Gastroesophageal sphincter (tissue), 4 donors: ENCODE results near the gene VPS39. TPM values are rescaled to one million over a fixed set of nuclear protein-coding genes. Genes with fewer than 3 reads are reported as not detected.

Source experiments
- ATAC-seq: fragments of 150-250 bp; one replicate; pipeline ENCODE4 v1.9.1; 2016; ENCODE audit warnings: mild to moderate bottlenecking, moderate library complexity
- H3K27ac ChIP-seq, 4 donors: fragments of 200-600 bp; sonication (generic) in 3 of 4; 1 replicate in 3 of 4; 2 replicates in 1 of 4; pipeline ENCODE4 v1.5.1; 2016 to 2019
- H3K27me3 ChIP-seq: fragments of 200-600 bp; sonication (generic); one replicate; pipeline ENCODE4 v1.5.1; 2019
- H3K36me3 ChIP-seq, 2 donors: fragments of 200-600 bp; sonication (generic); one replicate each; pipeline ENCODE4 v1.5.1; 2019; ENCODE audit warnings: control low read depth in 1 of 2
- H3K4me1 ChIP-seq, 3 donors: fragments of 200-600 bp; sonication (generic); 1 replicate in 2 of 3; 2 replicates in 1 of 3; pipeline ENCODE4 v1.5.1; 2016 to 2019; ENCODE audit warnings: control low read depth in 2 of 3
- H3K4me3 ChIP-seq, 2 donors: fragments of 200-600 bp; sonication (generic); one replicate each; pipeline ENCODE4 v1.5.1; 2019; ENCODE audit warnings: mild to moderate bottlenecking in 1 of 2, moderate library complexity in 1 of 2
- H3K9me3 ChIP-seq, 3 donors: fragments of 200-600 bp; sonication (generic); one replicate each; pipeline ENCODE4 v1.5.1; 2017 to 2019; ENCODE audit warnings: control low read depth in 2 of 3
- CTCF ChIP-seq, 4 experiments: fragments of 200-600 bp in 2 of 4; fragments of 450-650 bp in 2 of 4; sonication (generic) in 1 of 4; IDR thresholded peaks; one replicate each; pipeline ENCODE4 v1.5.1; 2017 to 2019; ENCODE audit warnings: antibody characterized with exemption in 4 of 4, mild to moderate bottlenecking in 2 of 4, moderate library complexity in 2 of 4
- EP300 ChIP-seq: sonication (generic); formaldehyde crosslinking; IDR thresholded peaks from one replicate; pipeline ENCODE4 v1.6.1; 2017; ENCODE audit warnings: antibody characterized with exemption, mild to moderate bottlenecking
- POLR2A ChIP-seq, 2 donors: fragments of 450-650 bp; IDR thresholded peaks; one replicate each; pipeline ENCODE4 v1.6.1; 2017; ENCODE audit warnings: antibody characterized with exemption in 2 of 2, mild to moderate bottlenecking in 2 of 2, moderate library complexity in 1 of 2
- POLR2AphosphoS5 ChIP-seq: sonication (generic); formaldehyde crosslinking; IDR thresholded peaks from one replicate; pipeline ENCODE4 v1.6.1; 2017; ENCODE audit warnings: antibody characterized with exemption
- WGBS, 2 donors: methylation state at CpG; one replicate each; pipeline ENCODE4 v1.1.5; 2018; ENCODE audit warnings: low coverage in 1 of 2; 5-methylcytosine and 5-hydroxymethylcytosine counted together
- small RNA-seq, 4 donors: library from RNA; depleted of rRNA; stranded (forward); fragments of <200 nt; gene quantifications; one replicate each; pipeline ENCODE3, GENCODE V24; 2016
- total RNA-seq, 4 donors: library from RNA; depleted of rRNA; stranded (reverse); fragments of >200 nt; gene quantifications; one replicate each; pipeline ENCODE4 v1.1.0, GENCODE V29; 2016

The VPS39 gene
- total RNA-seq, 4 donors from 2014 or later: 53.5 to 104 (median 76.6) TPM

DNA sequence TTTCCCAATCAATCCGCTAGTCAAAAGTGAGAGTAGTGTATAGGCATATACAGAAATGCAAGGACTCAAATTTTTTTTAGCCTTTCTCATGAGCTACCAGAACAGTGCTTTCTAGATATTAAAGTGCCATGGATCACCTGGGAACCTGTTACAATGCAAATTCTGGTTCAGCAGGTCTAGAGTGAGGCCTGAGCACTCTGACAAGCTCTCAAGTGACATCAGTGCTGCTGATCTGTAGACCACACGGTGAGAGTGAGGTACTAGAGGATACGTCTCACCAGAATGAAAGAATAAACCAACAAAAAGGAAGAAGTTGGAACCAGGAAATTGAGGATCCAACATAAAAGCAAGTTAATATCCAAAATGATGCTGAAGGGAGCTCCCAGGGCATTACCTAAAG lies 97.7 kb downstream of the VPS39 start:
- Histone ChIP-seq H3K27me3 (peaks cover 17% of the 10 kb centered on the region), H3K4me3 (no peak overlapping the region), H3K27ac (no peak overlapping the region), H3K9me3 (no peaks in the 10 kb centered on the region), H3K36me3 (no peaks in the 10 kb centered on the region), H3K4me1 (no peaks in the 10 kb centered on the region)
- 53 to 64% methylated on average over 3 of the region's 3 CpGs for WGBS, 2 donors
- TF ChIP-seq EP300 (no peak), POLR2AphosphoS5 (no peak), CTCF (IDR thresholded peaks at IDR 0.05) (no peak), POLR2A (IDR thresholded peaks at IDR 0.05) (no peak)
- ATAC-seq: no peak

DNA sequence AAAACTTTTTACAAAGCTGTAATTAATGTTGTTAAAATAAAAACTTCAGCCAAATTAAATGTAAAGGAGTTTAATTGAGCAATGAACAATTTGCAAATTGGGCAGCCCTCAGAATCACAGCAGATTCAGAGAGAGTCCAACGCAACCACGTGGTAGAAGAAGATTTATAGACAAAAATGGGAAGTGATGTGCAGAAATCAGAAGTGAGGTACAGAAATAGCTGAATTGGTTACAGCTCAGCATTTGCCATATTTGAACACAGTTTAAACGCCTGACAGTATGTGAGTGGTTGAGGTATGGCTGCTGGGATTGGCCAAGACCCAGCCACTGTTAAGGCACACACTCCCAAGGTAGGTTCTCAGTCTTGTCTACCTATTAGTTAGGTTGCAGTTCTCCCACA lies 99.3 kb downstream of the VPS39 start:
- ATAC-seq: no peak
- no peaks in the 10 kb centered on the region for H3K36me3 ChIP-seq
- H3K4me1 ChIP-seq: no peaks in the 10 kb centered on the region
- WGBS, 2 donors: 68 to 89% methylated on average over 3 of the region's 3 CpGs
- H3K9me3 ChIP-seq: no peaks in the 10 kb centered on the region
- H3K27me3 ChIP-seq: peaks cover 17% of the 10 kb centered on the region
- H3K4me3 ChIP-seq: no peak overlapping the region
- no peak for TF ChIP-seq POLR2A (IDR thresholded peaks at IDR 0.05)
- TF ChIP-seq POLR2AphosphoS5: no peak
- TF ChIP-seq EP300: no peak
- TF ChIP-seq CTCF (IDR thresholded peaks at IDR 0.05): no peak
- H3K27ac ChIP-seq: no peak overlapping the region

Small RNAs within 50 kb of the gene (small RNA-seq; reads per million reads assigned to genes)
- 0 reads per million in 4 donors for gene MIR627

Other genes starting within 250 kb of the VPS39 start
- gene EHD4, start 235.7 kb downstream of the VPS39 start, total RNA-seq: 10 to 100 TPM in 3 of 4 donors, 1 to 10 TPM in 1; 10.0 to 25.4 (median 20.3) TPM
- gene PLA2G4E, start 187.3 kb downstream of the VPS39 start, total RNA-seq: under 1 TPM in 2 of 4 donors, not detected in 2; 0.08 to 0.67 TPM
- gene PLA2G4D, start 113.7 kb downstream of the VPS39 start, total RNA-seq: not detected
- gene PLA2G4F, start 51.7 kb downstream of the VPS39 start, total RNA-seq: under 1 TPM in 2 of 4 donors, not detected in 2; 0.16 to 0.67 TPM
- 10 to 100 TPM; 14.4 to 41.2 (median 19.7) TPM for gene GANC, start 64.9 kb upstream of the VPS39 start, total RNA-seq
- gene TMEM87A, start 65.1 kb upstream of the VPS39 start, total RNA-seq: 10 to 100 TPM; 49.7 to 70.0 (median 65.9) TPM
- gene CAPN3, start 151.2 kb upstream of the VPS39 start, total RNA-seq: 10 to 100 TPM in 1 of 4 donors, 1 to 10 TPM in 2, under 1 TPM in 1; 0.79 to 16.2 (median 3.9) TPM